Panc1 (cell line): Measurements from ENCODE around the gene DBP. TPM values are rescaled to one million over a fixed set of nuclear protein-coding genes. Genes with fewer than 3 reads are reported as not detected.

Experiments used
- ATAC-seq: fragments of 200-7000 bp; cut with Tn5 transposase; 2 replicates; pipeline ENCODE4 v1.9.1; 2020; ENCODE audit warnings: mild to moderate bottlenecking, moderate library complexity
- BruUV-seq: library from RNA; stranded (reverse); fragments of 400-500 nt; replicated peaks from 2 replicates; lab custom pipeline; 2021; lab: Mats Ljungman, UMichigan
- CTCF ChIA-PET: fragments of 300-600 bp; sonication (Branson Sonifier 250); formaldehyde crosslinking; loops from one replicate; lab custom pipeline; 2022; ENCODE audit warnings: antibody characterized with exemption; lab: Charles Lee
- POLR2A ChIA-PET: fragments of 300-600 bp; sonication (Branson Sonifier 250); formaldehyde crosslinking; loops from one replicate; lab custom pipeline; 2022; ENCODE audit warnings: antibody characterized with exemption; lab: Charles Lee
- DNase-seq: peaks from one replicate; pipeline ENCODE4 v3.0.0-alpha.2; 2010; ENCODE audit warnings: low read depth, low spot score
- H3K27ac ChIP-seq: 2 replicates; pipeline ENCODE4 v1.5.1; 2011; ENCODE audit warnings: mild to moderate bottlenecking, low read length, inconsistent platforms
- H3K27me3 ChIP-seq: fragments of 200-500 bp; sonication (Bioruptor generic); 2 replicates; pipeline ENCODE4 v1.6.0; 2014; ENCODE audit warnings: low read length, inconsistent platforms; ENCODE audit not compliant: control insufficient read depth, insufficient read depth
- H3K36me3 ChIP-seq: fragments of 200-500 bp; sonication (Bioruptor generic); 2 replicates; pipeline ENCODE4 v1.5.1; 2014; ENCODE audit warnings: inconsistent platforms, mild to moderate bottlenecking, low read length, moderate library complexity; ENCODE audit not compliant: control insufficient read depth, insufficient read depth
- H3K4me1 ChIP-seq: 2 replicates; pipeline ENCODE4 v1.5.1; 2011; ENCODE audit warnings: inconsistent platforms, mild to moderate bottlenecking, low read length, moderate library complexity; ENCODE audit not compliant: control insufficient read depth, insufficient read depth
- H3K4me3 ChIP-seq, 2 experiments: 2 replicates each; pipeline ENCODE4 v1.5.1; 2011 to 2012; ENCODE audit warnings: low read depth in 2 of 2, low read length in 2 of 2, mild to moderate bottlenecking in 2 of 2, inconsistent platforms in 1 of 2, moderate library complexity in 1 of 2
- H3K9me3 ChIP-seq: fragments of 200-500 bp; sonication (Bioruptor generic); 2 replicates; pipeline ENCODE4 v1.5.1; 2014; ENCODE audit warnings: low read depth, mild to moderate bottlenecking, inconsistent platforms, low read length, moderate library complexity; ENCODE audit not compliant: control insufficient read depth, insufficient read depth
- CTCF ChIP-seq: fragments of 450-650 bp; IDR thresholded peaks from 2 replicates; pipeline ENCODE4 v1.5.1; 2017; ENCODE audit warnings: mild to moderate bottlenecking
- POLR2AphosphoS5 ChIP-seq: IDR thresholded peaks from 2 replicates; pipeline ENCODE4 v1.6.1; 2012; ENCODE audit warnings: mild to moderate bottlenecking, low read depth, low read length, moderate library complexity
- REST ChIP-seq, 2 experiments: IDR thresholded peaks; 2 replicates each; pipeline ENCODE4 v1.6.1; 2011 to 2012; ENCODE audit warnings: low read depth in 2 of 2, control low read depth in 1 of 2, low read length in 1 of 2, mild to moderate bottlenecking in 1 of 2, moderate library complexity in 1 of 2; ENCODE audit not compliant: insufficient read depth in 1 of 2
- SIN3A ChIP-seq: IDR thresholded peaks from 2 replicates; pipeline ENCODE4 v1.6.1; 2012; ENCODE audit warnings: low read depth, mild to moderate bottlenecking, low read length, moderate library complexity, borderline replicate concordance; ENCODE audit not compliant: insufficient read depth
- TCF7L2 ChIP-seq: IDR thresholded peaks from 2 replicates; pipeline ENCODE4 v1.6.1; 2011; ENCODE audit warnings: mild to moderate bottlenecking, low read depth, low read length, inconsistent platforms
- in situ Hi-C: cut with HindIII; loops from 2 replicates; pipeline ENCODE4 v1.10.0; 2016; ENCODE audit warnings: low sequenced_read_pairs, low pct_unique_long_range_greater_than_20kb
- intact Hi-C: fragments of 100-400 bp; cut with micrococcal nuclease; formaldehyde crosslinking; loops from one replicate; pipeline ENCODE4 v1.10.0; 2022; ENCODE audit not compliant: unreplicated experiment
- total RNA-seq: library from RNA; stranded (reverse); gene quantifications from one replicate; pipeline ENCODE4 v1.2.1, GENCODE V29; 2021; ENCODE audit not compliant: unreplicated experiment

Gene DBP
- total RNA-seq, 1 experiment from 2014 or later: 7.4 TPM

- ChIA-PET CTCF (no interaction called here), POLR2A (no interaction called here)
- no TSS peak for BruUV-seq
- TF ChIP-seq POLR2AphosphoS5 (no peak), TCF7L2 (no peak), CTCF (no peak), REST (IDR thresholded peaks at IDR 0.05; ENCODE audit: insufficient read depth in 1 of 2, low read depth in 2 of 2, low read length in 1 of 2) (no peak), SIN3A (no peak)
- ATAC-seq (no peak), DNase-seq (no peak)
- in situ Hi-C loops (no loop called here), intact Hi-C loops (no loop called here)
- Histone ChIP-seq H3K4me3 (no peak overlapping the region), H3K27ac (no peak overlapping the region; the same call in 1 of the 2 replicates), H3K27me3 (no peaks in the 10 kb centered on the region), H3K9me3 (no peaks in the 10 kb centered on the region), H3K36me3 (peaks cover 11% of the 10 kb centered on the region), H3K4me1 (peaks cover 35% of the 10 kb centered on the region)
These were observed 21.1 kb downstream of the DBP start for GRCh38 chr19:48616041-48616436.

GRCh38 chr19:48615231-48616040 is 21.7 kb downstream of the DBP start:
- H3K4me3 ChIP-seq: no peak overlapping the region
- H3K27me3 ChIP-seq: no peaks in the 10 kb centered on the region
- intact Hi-C loops: no loop called here
- in situ Hi-C loops: no loop called here
- ATAC-seq (no peak), DNase-seq (no peak)
- BruUV-seq: no TSS peak
- peaks cover 11% of the 10 kb centered on the region for H3K36me3 ChIP-seq
- peaks cover 35% of the 10 kb centered on the region for H3K4me1 ChIP-seq
- H3K9me3 ChIP-seq: no peaks in the 10 kb centered on the region
- TF ChIP-seq REST (IDR thresholded peaks at IDR 0.05; ENCODE audit: insufficient read depth in 1 of 2, low read depth in 2 of 2, low read length in 1 of 2) (no peak), SIN3A (no peak), POLR2AphosphoS5 (no peak), TCF7L2 (no peak)
- CTCF ChIA-PET: no interaction called here
- POLR2A ChIA-PET: interaction anchor here (0.6 kb wide), 1 partner anchor 398 kb away, joined by 3 read pairs; no protein-coding TSS in a partner anchor
- no peak overlapping the region; the same call in 1 of the 2 replicates for H3K27ac ChIP-seq
